Endothelial cell (in vitro differentiated cells): ENCODE data around the gene C3orf33. TPM values are rescaled to one million over a fixed set of nuclear protein-coding genes. Genes with fewer than 3 reads are reported as not detected.
"Not testable (repeated sequence)": the region's sequence is repeated elsewhere in the genome, so short reads cannot be mapped to it uniquely, and the experiment has no call there.

Source experiments
- DNase-seq: peaks from one replicate; pipeline ENCODE4 v3.0.0; 2021; ENCODE audit warnings: low spot score
- H3K27ac Mint-ChIP-seq: one replicate; pipeline ENCODE4 v1.8.0; 2021; ENCODE audit warnings: mixed read lengths, inconsistent platforms; ENCODE audit not compliant: unreplicated experiment
- H3K27me3 Mint-ChIP-seq: one replicate; pipeline ENCODE4 v1.8.0; 2021; ENCODE audit warnings: mild to moderate bottlenecking, moderate library complexity, mixed read lengths, inconsistent platforms; ENCODE audit not compliant: unreplicated experiment
- H3K36me3 Mint-ChIP-seq: one replicate; pipeline ENCODE4 v1.8.0; 2021; ENCODE audit warnings: mild to moderate bottlenecking, low read depth, mixed read lengths, inconsistent platforms; ENCODE audit not compliant: unreplicated experiment
- H3K4me1 Mint-ChIP-seq: one replicate; pipeline ENCODE4 v1.8.0; 2021; ENCODE audit warnings: mild to moderate bottlenecking, mixed read lengths, inconsistent platforms; ENCODE audit not compliant: unreplicated experiment
- H3K4me3 Mint-ChIP-seq: one replicate; pipeline ENCODE4 v1.8.0; 2021; ENCODE audit warnings: mild to moderate bottlenecking, mixed read lengths, inconsistent platforms; ENCODE audit not compliant: unreplicated experiment
- H3K9me3 Mint-ChIP-seq: one replicate; pipeline ENCODE4 v1.8.0; 2021; ENCODE audit warnings: mixed read lengths, inconsistent platforms; ENCODE audit not compliant: unreplicated experiment
- CTCF ChIP-seq: fragments of 200-600 bp; sonication (generic); IDR thresholded peaks from one replicate; pipeline ENCODE4 v1.5.0; 2021; ENCODE audit warnings: antibody characterized with exemption; ENCODE audit not compliant: unreplicated experiment
- long read RNA-seq: library from polyadenylated mRNA; unstranded; transcript quantifications from one replicate; pipeline ENCODE4 v2.0.0, GENCODE V29; 2020; ENCODE audit not compliant: unreplicated experiment
- total RNA-seq: library from RNA; stranded (reverse); fragmentation: NEBNext Ultra II Directional; extraction: Animal tissue kit (Norgen Biotek cat#: 25700); gene quantifications from one replicate; pipeline ENCODE4 v1.2.1, GENCODE V29; 2021; ENCODE audit not compliant: unreplicated experiment

The C3orf33 gene
- total RNA-seq: 1.1 TPM
- long read RNA-seq, partial matches to known transcripts: 0 of 1 reads
- long read RNA-seq, other reads (novel, unspliced or antisense): 0 of 1 reads

GRCh38 chr3:155805802-155806618 lies at the start of gene C3orf33:
Gene C3orf33, minus strand, starts transcription at chr3:155806278. Its CDS starts 26 bp downstream, at chr3:155806252.
- TF ChIP-seq CTCF: peak; percentile 68
- Mint-ChIP-seq H3K4me3 (peak within 1 kb of the TSS; percentile 90), H3K9me3 (no peaks in the 10 kb centered on the region), H3K4me1 (no peaks in the 10 kb centered on the region), H3K27ac (peak within 1 kb of the TSS; percentile 18), H3K36me3 (no peaks in the 10 kb centered on the region), H3K27me3 (no peaks in the 10 kb centered on the region)
- DNase-seq: peak; percentile 78

GRCh38 chr3:155854141-155854940 lies 48.3 kb upstream of the C3orf33 start, which contains the start of gene SLC33A1:
Gene SLC33A1, minus strand, starts transcription at chr3:155854427. Its CDS starts 430 bp downstream, at chr3:155853997.
- no peaks in the 10 kb centered on the region for H3K36me3 Mint-ChIP-seq
- H3K27ac Mint-ChIP-seq: peak within 1 kb of the TSS; percentile 98
- peak within 1 kb of the TSS; percentile 99 for H3K4me3 Mint-ChIP-seq
- no peak for TF ChIP-seq CTCF
- peaks cover 24% of the 10 kb centered on the region for H3K4me1 Mint-ChIP-seq
- DNase-seq: peak; percentile 99
- no peaks in the 10 kb centered on the region for H3K9me3 Mint-ChIP-seq
- peaks cover 11% of the 10 kb centered on the region for H3K27me3 Mint-ChIP-seq

- Mint-ChIP-seq H3K36me3 (no peaks in the 10 kb centered on the region), H3K27me3 (peaks cover 11% of the 10 kb centered on the region), H3K27ac (peak overlapping the region; percentile 94), H3K4me1 (peaks cover 24% of the 10 kb centered on the region), H3K9me3 (no peaks in the 10 kb centered on the region), H3K4me3 (peak overlapping the region; percentile 99)
- TF ChIP-seq CTCF: no peak
- DNase-seq: peak; percentile 41
Observed at GRCh38 chr3:155853214-155854140, 47.4 kb upstream of the C3orf33 start.

GRCh38 chr3:155852341-155852740 lies 46.3 kb upstream of the C3orf33 start:
- H3K27me3 Mint-ChIP-seq: peaks cover 11% of the 10 kb centered on the region
- DNase-seq: no peak
- H3K4me1 Mint-ChIP-seq: peaks cover 28% of the 10 kb centered on the region
- H3K27ac Mint-ChIP-seq: peak overlapping the region; percentile 94
- H3K9me3 Mint-ChIP-seq: no peaks in the 10 kb centered on the region
- H3K36me3 Mint-ChIP-seq: no peaks in the 10 kb centered on the region
- no peak for TF ChIP-seq CTCF
- peak overlapping the region; percentile 99 for H3K4me3 Mint-ChIP-seq

GRCh38 chr3:155849404-155849803 lies 43.3 kb upstream of the C3orf33 start:
- not testable (repeated sequence) for H3K27me3 Mint-ChIP-seq, H3K27ac Mint-ChIP-seq, DNase-seq, H3K9me3 Mint-ChIP-seq, H3K36me3 Mint-ChIP-seq, H3K4me3 Mint-ChIP-seq
- H3K4me1 Mint-ChIP-seq: peaks cover 30% of the 10 kb centered on the region
